NK-92 treated with Interleukin-12 subunit alpha and Interleukin-12 subunit beta, amount 100 ng/mL, for 24 hours (cell line): ENCODE data around the gene STX8.
"Not testable (repeated sequence)": the region's sequence is repeated elsewhere in the genome, so short reads cannot be mapped to it uniquely, and the experiment has no call there.

Experiments
- DNase-seq: peaks from one replicate; lab custom pipeline; 2025; lab: John Stamatoyannopoulos, UW

Gene STX8

GRCh38 chr17:9499041-9499440 is 76.6 kb downstream of the STX8 start:
- no peak for DNase-seq

GRCh38 chr17:9498490-9498889 is 77.1 kb downstream of the STX8 start:
- DNase-seq: no peak

- no peak for DNase-seq
Measured at GRCh38 chr17:9488556-9488955, 87.1 kb downstream of the STX8 start.

GRCh38 chr17:9487406-9487805 is 88.2 kb downstream of the STX8 start:
- DNase-seq: no peak

GRCh38 chr17:9484789-9485188 is 90.8 kb downstream of the STX8 start:
- no peak for DNase-seq

- no peak for DNase-seq
Measured at GRCh38 chr17:9479964-9480363, 95.7 kb downstream of the STX8 start.

GRCh38 chr17:9478889-9479288 is 96.7 kb downstream of the STX8 start:
- DNase-seq: no peak

- DNase-seq: no peak
Measured at GRCh38 chr17:9475101-9475658, 100.4 kb downstream of the STX8 start.

GRCh38 chr17:9473711-9474110 is 101.9 kb downstream of the STX8 start:
- DNase-seq: no peak

GRCh38 chr17:9472541-9472940 is 103.1 kb downstream of the STX8 start:
- DNase-seq: no peak

- DNase-seq: no peak
Measured at GRCh38 chr17:9472094-9472493, 103.5 kb downstream of the STX8 start.

GRCh38 chr17:9470171-9470570 is 105.4 kb downstream of the STX8 start:
- DNase-seq: no peak

GRCh38 chr17:9468937-9469336 is 106.7 kb downstream of the STX8 start:
- DNase-seq: no peak

GRCh38 chr17:9468532-9468931 is 107.1 kb downstream of the STX8 start:
- no peak for DNase-seq

GRCh38 chr17:9467518-9467917 is 108.1 kb downstream of the STX8 start:
- DNase-seq: no peak

GRCh38 chr17:9465210-9465921 is 110.3 kb downstream of the STX8 start:
- no peak for DNase-seq

- DNase-seq: no peak
Measured at GRCh38 chr17:9457005-9457404, 118.6 kb downstream of the STX8 start.

- DNase-seq: no peak
Measured at GRCh38 chr17:9456330-9456729, 119.3 kb downstream of the STX8 start.

- no peak for DNase-seq
Measured at GRCh38 chr17:9451934-9452333, 123.7 kb downstream of the STX8 start.

GRCh38 chr17:9447298-9447697 is 128.3 kb downstream of the STX8 start:
- not testable (repeated sequence) for DNase-seq

- no peak for DNase-seq
Measured at GRCh38 chr17:9446528-9446927, 129.1 kb downstream of the STX8 start.

GRCh38 chr17:9445424-9445823 is 130.2 kb downstream of the STX8 start:
- DNase-seq: no peak

GRCh38 chr17:9444687-9445086 is 130.9 kb downstream of the STX8 start:
- no peak for DNase-seq

- no peak for DNase-seq
Measured at GRCh38 chr17:9443811-9444210, 131.8 kb downstream of the STX8 start.
